Measurements from ENCODE around the gene HACD2.

GRCh38 chr3:123469323-123469995, 115.4 kb downstream of the HACD2 start:
- TF ChIP-seq CTCF (IDR thresholded peaks at IDR 0.05), result no peak
- no peak for TF ChIP-seq POLR2A (IDR thresholded peaks at IDR 0.05)
- TF ChIP-seq EP300 (IDR thresholded peaks at IDR 0.05), result no peak

All from tibial nerve (tissue), 4 donors.